Glutamatergic neuron (in vitro differentiated cells): ENCODE data around the gene RADIL. TPM values are rescaled to one million over a fixed set of nuclear protein-coding genes. Genes with fewer than 3 reads are reported as not detected.

Source experiments
- DNase-seq: peaks from one replicate; pipeline ENCODE4 v3.0.0; 2022
- H3K27ac Mint-ChIP-seq: one replicate; pipeline ENCODE4 v1.8.0; 2020; ENCODE audit warnings: mild to moderate bottlenecking, mixed read lengths, inconsistent platforms; ENCODE audit not compliant: unreplicated experiment
- H3K27me3 Mint-ChIP-seq: one replicate; pipeline ENCODE4 v1.8.0; 2020; ENCODE audit warnings: mild to moderate bottlenecking, moderate library complexity, mixed read lengths, inconsistent platforms; ENCODE audit not compliant: unreplicated experiment
- H3K36me3 Mint-ChIP-seq: one replicate; pipeline ENCODE4 v1.8.0; 2020; ENCODE audit warnings: mild to moderate bottlenecking, mixed read lengths, inconsistent platforms; ENCODE audit not compliant: unreplicated experiment
- H3K4me1 Mint-ChIP-seq: one replicate; pipeline ENCODE4 v1.8.0; 2020; ENCODE audit warnings: mild to moderate bottlenecking, low read depth, mixed read lengths, inconsistent platforms; ENCODE audit not compliant: unreplicated experiment
- H3K4me3 Mint-ChIP-seq: one replicate; pipeline ENCODE4 v1.8.0; 2020; ENCODE audit warnings: mild to moderate bottlenecking, mixed read lengths, inconsistent platforms; ENCODE audit not compliant: unreplicated experiment
- H3K9me3 Mint-ChIP-seq: one replicate; pipeline ENCODE4 v1.8.0; 2020; ENCODE audit warnings: mild to moderate bottlenecking, moderate library complexity, mixed read lengths, inconsistent platforms; ENCODE audit not compliant: unreplicated experiment
- CTCF ChIP-seq: fragments of 200-600 bp; sonication (generic); IDR thresholded peaks from one replicate; pipeline ENCODE4 v1.5.0; 2021; ENCODE audit not compliant: partially characterized antibody, unreplicated experiment
- total RNA-seq: library from RNA; stranded (reverse); fragmentation: NEBNext Ultra II Directional; extraction: Animal tissue kit (Norgen Biotek cat#: 25700); gene quantifications from one replicate; pipeline ENCODE4 v1.2.1, GENCODE V29; 2021; ENCODE audit not compliant: unreplicated experiment

RADIL gene
- total RNA-seq, 1 donor from 2014 or later, result 31.3 TPM

GRCh38 chr7:4889682-4890081 is 6.2 kb upstream of the RADIL start:
- Mint-ChIP-seq H3K4me3 (no peak overlapping the region), H3K27ac (no peak overlapping the region), H3K9me3 (no peaks in the 10 kb centered on the region), H3K36me3 (peaks cover 8% of the 10 kb centered on the region), H3K27me3 (peaks cover 4% of the 10 kb centered on the region), H3K4me1 (no peaks in the 10 kb centered on the region)
- no peak for DNase-seq
- no peak for TF ChIP-seq CTCF

GRCh38 chr7:4888161-4888560 is 4.6 kb upstream of the RADIL start:
- H3K36me3 Mint-ChIP-seq, result peaks cover 8% of the 10 kb centered on the region
- no peak for DNase-seq
- H3K27ac Mint-ChIP-seq, result no peak overlapping the region
- H3K27me3 Mint-ChIP-seq, result peaks cover 4% of the 10 kb centered on the region
- no peak for TF ChIP-seq CTCF
- H3K4me3 Mint-ChIP-seq, result no peak overlapping the region
- peaks cover 7% of the 10 kb centered on the region for H3K9me3 Mint-ChIP-seq
- H3K4me1 Mint-ChIP-seq, result no peaks in the 10 kb centered on the region

GRCh38 chr7:4886671-4887070 is 3.2 kb upstream of the RADIL start:
- no peak overlapping the region for H3K4me3 Mint-ChIP-seq
- peaks cover 1% of the 10 kb centered on the region for H3K4me1 Mint-ChIP-seq
- H3K9me3 Mint-ChIP-seq, result peaks cover 10% of the 10 kb centered on the region
- TF ChIP-seq CTCF, result no peak
- no peak for DNase-seq
- peaks cover 5% of the 10 kb centered on the region for H3K36me3 Mint-ChIP-seq
- peaks cover 7% of the 10 kb centered on the region for H3K27me3 Mint-ChIP-seq
- H3K27ac Mint-ChIP-seq, result no peak overlapping the region

- Mint-ChIP-seq H3K27me3 (peaks cover 6% of the 10 kb centered on the region), H3K27ac (no peak overlapping the region), H3K4me3 (no peak overlapping the region), H3K4me1 (peaks cover 4% of the 10 kb centered on the region), H3K9me3 (peaks cover 10% of the 10 kb centered on the region), H3K36me3 (no peaks in the 10 kb centered on the region)
- TF ChIP-seq CTCF, result no peak
- no peak for DNase-seq
Measured at GRCh38 chr7:4885317-4885807, 1.8 kb upstream of the RADIL start.

- no peak for DNase-seq
- Mint-ChIP-seq H3K36me3 (no peaks in the 10 kb centered on the region), H3K27ac (peak overlapping the region; percentile 39), H3K27me3 (peaks cover 6% of the 10 kb centered on the region), H3K4me1 (peaks cover 7% of the 10 kb centered on the region), H3K4me3 (peak overlapping the region; percentile 30), H3K9me3 (peaks cover 10% of the 10 kb centered on the region)
- TF ChIP-seq CTCF, result no peak
Measured at GRCh38 chr7:4884164-4884563, 648 bp upstream of the RADIL start.
